HG02610 (cell line): ENCODE results near the gene NFKB1.
"Not testable (repeated sequence)": the region's sequence is repeated elsewhere in the genome, so short reads cannot be mapped to it uniquely, and the experiment has no call there.

ENCODE experiments used
- ATAC-seq: cut with Tn5 transposase; IDR thresholded peaks from one replicate; pipeline ENCODE4 v1.9.1; 2021; ENCODE audit warnings: mild to moderate bottlenecking, moderate library complexity; ENCODE audit not compliant: unreplicated experiment

The NFKB1 gene

GRCh38 chr4:102560571-102561341 is 59.6 kb downstream of the NFKB1 start:
- no peak for ATAC-seq

GRCh38 chr4:102563000-102563399 is 61.8 kb downstream of the NFKB1 start:
- ATAC-seq: no peak

- ATAC-seq: peak; percentile 89
These were observed 63.4 kb downstream of the NFKB1 start for GRCh38 chr4:102564399-102565059.

- ATAC-seq: no peak
These were observed 64.5 kb downstream of the NFKB1 start for GRCh38 chr4:102565696-102566095.

- no peak for ATAC-seq
These were observed 65.3 kb downstream of the NFKB1 start for GRCh38 chr4:102566426-102566825.

- no peak for ATAC-seq
These were observed 66.3 kb downstream of the NFKB1 start for GRCh38 chr4:102567427-102567826.

GRCh38 chr4:102569200-102569599 is 68.0 kb downstream of the NFKB1 start:
- ATAC-seq: no peak

GRCh38 chr4:102570211-102570610 is 69.1 kb downstream of the NFKB1 start:
- ATAC-seq: not testable (repeated sequence)

- no peak for ATAC-seq
These were observed 71.3 kb downstream of the NFKB1 start for GRCh38 chr4:102572452-102572851.

GRCh38 chr4:102574317-102574716 is 73.2 kb downstream of the NFKB1 start:
- ATAC-seq: peak; percentile 68

- ATAC-seq: no peak
These were observed 74.4 kb downstream of the NFKB1 start for GRCh38 chr4:102575369-102576129.

- ATAC-seq: no peak
These were observed 77.1 kb downstream of the NFKB1 start for GRCh38 chr4:102578270-102578669.

- ATAC-seq: no peak
These were observed 77.7 kb downstream of the NFKB1 start for GRCh38 chr4:102578819-102579218.

GRCh38 chr4:102579794-102580462 is 78.8 kb downstream of the NFKB1 start:
- peak; percentile 36 for ATAC-seq

- peak; percentile 69 for ATAC-seq
These were observed 79.3 kb downstream of the NFKB1 start for GRCh38 chr4:102580463-102580842.

GRCh38 chr4:102584091-102584490 is 82.9 kb downstream of the NFKB1 start:
- ATAC-seq: no peak

- peak; percentile 31 for ATAC-seq
These were observed 84.2 kb downstream of the NFKB1 start for GRCh38 chr4:102585329-102585728.

- peak; percentile 81 for ATAC-seq
These were observed 85.0 kb downstream of the NFKB1 start for GRCh38 chr4:102586002-102586643.

- ATAC-seq: peak; percentile 32
These were observed 85.5 kb downstream of the NFKB1 start for GRCh38 chr4:102586644-102587021.

- ATAC-seq: no peak
These were observed 88.6 kb downstream of the NFKB1 start for GRCh38 chr4:102589743-102590142.

- ATAC-seq: no peak
These were observed 91.1 kb downstream of the NFKB1 start for GRCh38 chr4:102592256-102592655.
